ENCODE measurements around the gene PLCD1.

- TF ChIP-seq, protein P1, sequence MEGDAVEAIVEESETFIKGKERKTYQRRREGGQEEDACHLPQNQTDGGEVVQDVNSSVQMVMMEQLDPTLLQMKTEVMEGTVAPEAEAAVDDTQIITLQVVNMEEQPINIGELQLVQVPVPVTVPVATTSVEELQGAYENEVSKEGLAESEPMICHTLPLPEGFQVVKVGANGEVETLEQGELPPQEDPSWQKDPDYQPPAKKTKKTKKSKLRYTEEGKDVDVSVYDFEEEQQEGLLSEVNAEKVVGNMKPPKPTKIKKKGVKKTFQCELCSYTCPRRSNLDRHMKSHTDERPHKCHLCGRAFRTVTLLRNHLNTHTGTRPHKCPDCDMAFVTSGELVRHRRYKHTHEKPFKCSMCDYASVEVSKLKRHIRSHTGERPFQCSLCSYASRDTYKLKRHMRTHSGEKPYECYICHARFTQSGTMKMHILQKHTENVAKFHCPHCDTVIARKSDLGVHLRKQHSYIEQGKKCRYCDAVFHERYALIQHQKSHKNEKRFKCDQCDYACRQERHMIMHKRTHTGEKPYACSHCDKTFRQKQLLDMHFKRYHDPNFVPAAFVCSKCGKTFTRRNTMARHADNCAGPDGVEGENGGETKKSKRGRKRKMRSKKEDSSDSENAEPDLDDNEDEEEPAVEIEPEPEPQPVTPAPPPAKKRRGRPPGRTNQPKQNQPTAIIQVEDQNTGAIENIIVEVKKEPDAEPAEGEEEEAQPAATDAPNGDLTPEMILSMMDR (IDR thresholded peaks at IDR 0.05; ENCODE audit: low read depth, low read length): no peak
- no peak for TF ChIP-seq EZH2phosphoT487 (IDR thresholded peaks at IDR 0.05; ENCODE audit: low read depth)
Measured at GRCh38 chr3:37973246-37974054, 56.0 kb downstream of the PLCD1 start.

All from OCI-LY3 (cell line).